ENCODE data around the gene NSA2.

NSA2 gene

GRCh38 chr5:74822288-74822687, 55.2 kb downstream of the NSA2 start:
- no peak for DNase-seq

GRCh38 chr5:74829413-74829812, 62.4 kb downstream of the NSA2 start:
- no peak for DNase-seq

Data from NCI-H1105 (cell line).